GM12878 (cell line): ENCODE data around the gene ARHGAP6. TPM values are rescaled to one million over a fixed set of nuclear protein-coding genes. Genes with fewer than 3 reads are reported as not detected.

Source experiments
- ATAC-seq: fragments of 200-7000 bp; cut with Tn5 transposase; 3 replicates; pipeline ENCODE4 v1.9.1; 2020; ENCODE audit warnings: mild to moderate bottlenecking, moderate library complexity
- BruUV-seq: library from RNA; stranded (reverse); fragments of 400-500 nt; replicated peaks from 2 replicates; lab custom pipeline; 2021; lab: Mats Ljungman, UMichigan
- CTCF ChIA-PET: fragments of 300-600 bp; sonication (Branson Sonifier 250); formaldehyde crosslinking; extraction: SDS; loops from one replicate; lab custom pipeline; 2021; ENCODE audit warnings: inconsistent platforms; lab: Yijun Ruan, JAX
- POLR2A ChIA-PET: fragments of 350-600 bp; formaldehyde crosslinking; extraction: SDS; loops from one replicate; lab custom pipeline; 2021; ENCODE audit warnings: inconsistent platforms; lab: Charles Lee
- RAD21 ChIA-PET: fragments of 300-600 bp; sonication (Branson Sonifier 250); formaldehyde crosslinking; loops from one replicate; lab custom pipeline; 2023; ENCODE audit warnings: antibody characterized with exemption; ENCODE audit not compliant: unreplicated experiment; lab: Charles Lee
- SMC1A ChIA-PET: fragments of 300-600 bp; sonication (Branson Sonifier 250); formaldehyde crosslinking; loops from one replicate; lab custom pipeline; 2023; ENCODE audit not compliant: unreplicated experiment, uncharacterized antibody; lab: Charles Lee
- DNase-seq: peaks from one replicate; pipeline ENCODE4 v3.0.0-alpha.2; 2011; ENCODE audit warnings: low read depth, low spot score
- FAIRE-seq: peaks from 3 replicates; lab custom pipeline; 2011; peaks lifted over from hg19 to GRCh38; lab: Jason Lieb, UNC
- H2AFZ ChIP-seq: 2 replicates; pipeline ENCODE4 v1.6.0; 2011; ENCODE audit warnings: low read depth, low read length, control low read depth; ENCODE audit not compliant: control insufficient read depth
- H3K27ac ChIP-seq: 2 replicates; pipeline ENCODE4 v1.5.1; 2011; ENCODE audit warnings: control low read depth; ENCODE audit not compliant: control insufficient read depth, insufficient read depth
- H3K27me3 ChIP-seq, 2 experiments: replicated peaks in 1 of 2; 2 replicates each; pipeline versions ENCODE4 v1.6.0 to v1.6.1; 2011; ENCODE audit warnings: low read length in 1 of 2; ENCODE audit not compliant: control insufficient read depth in 2 of 2, insufficient read depth in 2 of 2
- H3K36me3 ChIP-seq, 2 experiments: 2 replicates each; pipeline ENCODE4 v1.5.1; 2011; ENCODE audit warnings: low read length in 1 of 2; ENCODE audit not compliant: control insufficient read depth in 2 of 2, insufficient read depth in 2 of 2
- H3K4me1 ChIP-seq: 2 replicates; pipeline ENCODE4 v1.6.1; 2011; ENCODE audit warnings: mild to moderate bottlenecking, low read length, moderate library complexity, mixed read lengths; ENCODE audit not compliant: control insufficient read depth, insufficient read depth
- H3K4me2 ChIP-seq: 2 replicates; pipeline ENCODE4 v1.6.0; 2011; ENCODE audit warnings: control low read depth; ENCODE audit not compliant: control insufficient read depth, insufficient read depth
- H3K4me3 ChIP-seq: fragments of 200-600 bp; sonication (generic); 2 replicates; pipeline ENCODE4 v1.5.1; 2016
- H3K79me2 ChIP-seq: 2 replicates; pipeline ENCODE4 v1.6.0; 2011; ENCODE audit warnings: low read length; ENCODE audit not compliant: control insufficient read depth, insufficient read depth
- H3K9ac ChIP-seq: 2 replicates; pipeline ENCODE4 v1.8.0; 2011; ENCODE audit warnings: low read length, control low read depth, mixed read lengths; ENCODE audit not compliant: control insufficient read depth, insufficient read depth
- H3K9me3 ChIP-seq: replicated peaks from 3 replicates; pipeline ENCODE4 v1.5.1; 2011; ENCODE audit warnings: mild to moderate bottlenecking, low read length; ENCODE audit not compliant: control insufficient read depth, insufficient read depth
- H4K20me1 ChIP-seq: 2 replicates; pipeline ENCODE4 v1.6.0; 2011; ENCODE audit not compliant: control insufficient read depth, insufficient read depth
- ASH2L ChIP-seq: fragments of 300-600, 200-600 bp; sonication (generic); IDR thresholded peaks from 2 replicates; pipeline ENCODE4 v1.6.1; 2017; ENCODE audit warnings: low read depth, mild to moderate bottlenecking, borderline replicate concordance
- BCL11A ChIP-seq: IDR thresholded peaks from 2 replicates; pipeline ENCODE4 v1.6.1; 2011; ENCODE audit warnings: low read depth, low read length
- CHD1 ChIP-seq: IDR thresholded peaks from 2 replicates; pipeline ENCODE4 v1.6.1; 2012; ENCODE audit warnings: low read depth, low read length, improper control_type of control experiment
- NFIC ChIP-seq: IDR thresholded peaks from 2 replicates; pipeline ENCODE4 v1.6.1; 2012; ENCODE audit warnings: low read depth, mild to moderate bottlenecking, inconsistent platforms, low read length, moderate library complexity
- NFYB ChIP-seq: IDR thresholded peaks from 2 replicates; pipeline ENCODE4 v1.6.1; 2011; ENCODE audit warnings: low read depth, mild to moderate bottlenecking, low read length, improper control_type of control experiment, moderate library complexity; ENCODE audit not compliant: insufficient read depth
- PAX8 ChIP-seq: fragments of 450-650 bp; IDR thresholded peaks from 2 replicates; pipeline ENCODE4 v1.6.1; 2017; ENCODE audit warnings: mild to moderate bottlenecking, moderate library complexity
- RBBP5 ChIP-seq: fragments of 200-600 bp; sonication (generic); conservative IDR thresholded peaks from 2 replicates; pipeline ENCODE4 v1.6.1; 2016
- SMARCA5 ChIP-seq: fragments of 450-650 bp; IDR thresholded peaks from 2 replicates; pipeline ENCODE4 v1.6.1; 2017; ENCODE audit warnings: mild to moderate bottlenecking
- SP1 ChIP-seq: IDR thresholded peaks from one replicate; pipeline ENCODE4 v1.6.1; 2011; ENCODE audit warnings: low read depth, low read length
- USF1 ChIP-seq: IDR thresholded peaks from 2 replicates; pipeline ENCODE4 v1.6.1; 2011; ENCODE audit warnings: borderline replicate concordance, low read depth, mild to moderate bottlenecking, moderate library complexity, mixed read lengths, low read length; ENCODE audit not compliant: insufficient read depth; ENCODE audit errors: extremely low read length
- YY1 ChIP-seq: IDR thresholded peaks from 2 replicates; pipeline ENCODE4 v1.6.1; 2011; ENCODE audit warnings: low read depth, mild to moderate bottlenecking, low read length
- WGBS: methylation state at CpG from one replicate; pipeline ENCODE4 v1.1.6; 2016; ENCODE audit warnings: low lambda C conversion rate; ENCODE audit not compliant: insufficient replicate concordance, insufficient coverage; ENCODE audit errors: missing lambda C conversion rate; 5-methylcytosine and 5-hydroxymethylcytosine counted together
- in situ Hi-C: fragments of 300-500 bp; cut with MboI; formaldehyde crosslinking; loops from 9 replicates; pipeline ENCODE4 v1.14.3; 2018; ENCODE audit warnings: mixed read lengths
- intact Hi-C: fragments of 100-400 bp; cut with micrococcal nuclease; formaldehyde crosslinking; loops from one replicate; pipeline ENCODE4 v1.14.2; 2022; ENCODE audit not compliant: unreplicated experiment
- polyA plus RNA-seq, 11 experiments: library from polyadenylated mRNA; depleted of rRNA in 4 of 11; unstranded in 6 of 11; stranded (reverse) in 5 of 11; fragments of >200 nt; fragmentation: Nextera tagmentation in 4 of 11; fragmentation: Illumina TruSeq in 1 of 11; extraction: Ambion mirVana in 4 of 11; extraction: Trizol in 1 of 11; gene quantifications; 1 replicate in 1 of 11; 2 replicates in 10 of 11; pipeline versions ENCODE4 v1.2.1 to v1.2.3, GENCODE V29; 2011 to 2016; ENCODE audit warnings: inconsistent platforms in 2 of 11, missing spikeins in 2 of 11, low read depth in 1 of 11
- total RNA-seq, 4 experiments: library from RNA; depleted of rRNA in 3 of 4; stranded (reverse); fragments of >200 nt in 3 of 4; fragmentation: Illumina TruSeq in 1 of 4; extraction: Trizol in 1 of 4; gene quantifications; 2 replicates each; pipeline versions ENCODE4 v1.2.1 to v1.2.3, GENCODE V29; 2013 to 2021
- TF ChIP-seq, protein P1 (sequence below): IDR thresholded peaks from 2 replicates; pipeline ENCODE4 v1.6.1; 2012; ENCODE audit warnings: mild to moderate bottlenecking, low read depth, low read length

The ARHGAP6 gene
- total and polyA plus RNA-seq, 10 of the 15 experiments (the other 5 are each of a cell fraction or from before 2014, with no cell fraction given), result 0.20 to 1.8 (median 0.76) TPM

- Histone ChIP-seq H3K4me3 (no peak overlapping the region), H4K20me1 (no peaks in the 10 kb centered on the region), H2AFZ (no peak overlapping the region), H3K9me3 (no peaks in the 10 kb centered on the region), H3K27me3 (no peaks in the 10 kb centered on the region), H3K9ac (no peak overlapping the region), H3K4me1 (no peaks in the 10 kb centered on the region), H3K4me2 (no peak overlapping the region), H3K36me3 (no peaks in the 10 kb centered on the region), H3K79me2 (no peaks in the 10 kb centered on the region), H3K27ac (no peak overlapping the region)
- RAD21 ChIA-PET, result interaction anchor here (0.6 kb wide), 1 partner anchor 159 kb away, joined by 3 read pairs; no protein-coding TSS in a partner anchor
- no peak for FAIRE-seq
- DNase-seq, result no peak
- no peak for ATAC-seq
- TF ChIP-seq USF1 (no peak), SP1 (no peak), CHD1 (no peak), SMARCA5 (no peak), ASH2L (no peak), PAX8 (no peak), YY1 (no peak)
- intact Hi-C loops, result no loop called here
- POLR2A ChIA-PET, result no interaction called here
- CTCF ChIA-PET, result interaction anchor here (2.2 kb wide), 1 partner anchor 941 kb away, joined by 9 read pairs; no protein-coding TSS in a partner anchor
- SMC1A ChIA-PET, result no interaction called here
- BruUV-seq, result no TSS peak
- in situ Hi-C loops, result loop anchor here (5.0 kb wide), 1 partner anchor 939 kb away; no protein-coding TSS in a partner anchor
Observed at GRCh38 chrX:11131146-11131545, 534.6 kb downstream of the ARHGAP6 start.

DNA sequence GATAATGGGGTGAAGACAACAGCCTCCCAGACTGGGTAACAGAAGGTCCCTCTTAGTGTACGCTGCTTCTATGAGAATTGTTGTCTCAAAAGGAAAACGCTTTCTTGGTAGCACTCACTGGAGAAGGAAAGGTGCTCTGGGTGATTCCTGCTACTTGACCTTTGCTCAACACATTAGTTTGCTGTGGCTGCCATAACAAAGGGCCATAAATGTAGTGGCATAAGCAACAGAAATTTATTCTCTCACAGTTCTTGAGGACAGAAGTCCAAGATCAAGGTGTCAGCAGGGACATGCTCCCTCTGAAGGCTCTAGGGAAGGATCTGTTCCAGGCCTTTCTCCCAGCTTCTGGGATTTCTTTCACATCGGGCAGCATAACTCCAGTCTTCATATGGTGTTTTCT is 535.6 kb downstream of the ARHGAP6 start:
- Histone ChIP-seq H2AFZ (no peak overlapping the region), H3K79me2 (no peaks in the 10 kb centered on the region), H4K20me1 (no peaks in the 10 kb centered on the region), H3K9me3 (no peaks in the 10 kb centered on the region), H3K4me1 (no peaks in the 10 kb centered on the region), H3K4me2 (no peak overlapping the region), H3K27ac (no peak overlapping the region), H3K4me3 (no peak overlapping the region), H3K9ac (no peak overlapping the region), H3K27me3 (no peaks in the 10 kb centered on the region), H3K36me3 (no peaks in the 10 kb centered on the region)
- ChIA-PET CTCF (interaction anchor here (2.2 kb wide), 1 partner anchor 940 kb away, joined by 9 read pairs; no protein-coding TSS in a partner anchor), RAD21 (no interaction called here), POLR2A (no interaction called here), SMC1A (interaction anchor here (1.0 kb wide), 1 partner anchor 940 kb away, joined by 3 read pairs; no protein-coding TSS in a partner anchor)
- intact Hi-C loops (no loop called here), in situ Hi-C loops (loop anchor here (5.0 kb wide), 1 partner anchor 938 kb away; no protein-coding TSS in a partner anchor)
- FAIRE-seq (no peak), ATAC-seq (no peak), DNase-seq (no peak)
- 50% methylated on average over 3 of the region's 3 CpGs for WGBS
- BruUV-seq, result no TSS peak
- TF ChIP-seq BCL11A (no peak), RBBP5 (no peak), NFYB (no peak), NFIC (no peak)
- TF ChIP-seq, protein P1, sequence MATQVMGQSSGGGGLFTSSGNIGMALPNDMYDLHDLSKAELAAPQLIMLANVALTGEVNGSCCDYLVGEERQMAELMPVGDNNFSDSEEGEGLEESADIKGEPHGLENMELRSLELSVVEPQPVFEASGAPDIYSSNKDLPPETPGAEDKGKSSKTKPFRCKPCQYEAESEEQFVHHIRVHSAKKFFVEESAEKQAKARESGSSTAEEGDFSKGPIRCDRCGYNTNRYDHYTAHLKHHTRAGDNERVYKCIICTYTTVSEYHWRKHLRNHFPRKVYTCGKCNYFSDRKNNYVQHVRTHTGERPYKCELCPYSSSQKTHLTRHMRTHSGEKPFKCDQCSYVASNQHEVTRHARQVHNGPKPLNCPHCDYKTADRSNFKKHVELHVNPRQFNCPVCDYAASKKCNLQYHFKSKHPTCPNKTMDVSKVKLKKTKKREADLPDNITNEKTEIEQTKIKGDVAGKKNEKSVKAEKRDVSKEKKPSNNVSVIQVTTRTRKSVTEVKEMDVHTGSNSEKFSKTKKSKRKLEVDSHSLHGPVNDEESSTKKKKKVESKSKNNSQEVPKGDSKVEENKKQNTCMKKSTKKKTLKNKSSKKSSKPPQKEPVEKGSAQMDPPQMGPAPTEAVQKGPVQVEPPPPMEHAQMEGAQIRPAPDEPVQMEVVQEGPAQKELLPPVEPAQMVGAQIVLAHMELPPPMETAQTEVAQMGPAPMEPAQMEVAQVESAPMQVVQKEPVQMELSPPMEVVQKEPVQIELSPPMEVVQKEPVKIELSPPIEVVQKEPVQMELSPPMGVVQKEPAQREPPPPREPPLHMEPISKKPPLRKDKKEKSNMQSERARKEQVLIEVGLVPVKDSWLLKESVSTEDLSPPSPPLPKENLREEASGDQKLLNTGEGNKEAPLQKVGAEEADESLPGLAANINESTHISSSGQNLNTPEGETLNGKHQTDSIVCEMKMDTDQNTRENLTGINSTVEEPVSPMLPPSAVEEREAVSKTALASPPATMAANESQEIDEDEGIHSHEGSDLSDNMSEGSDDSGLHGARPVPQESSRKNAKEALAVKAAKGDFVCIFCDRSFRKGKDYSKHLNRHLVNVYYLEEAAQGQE, result no peak
